Heart left ventricle (tissue), 16 donors: Measurements from ENCODE around the gene AMIGO2. TPM values are rescaled to one million over a fixed set of nuclear protein-coding genes. Genes with fewer than 3 reads are reported as not detected.

Experiments
- ATAC-seq, 4 donors: fragments of 200-7000 bp; cut with Tn5 transposase; one replicate each; pipeline ENCODE4 v1.9.1; 2020 to 2022; ENCODE audit warnings: moderate library complexity in 4 of 4, mild to moderate bottlenecking in 3 of 4, moderate number of reproducible peaks in 1 of 4
- DNase-seq, 5 donors: peaks; one replicate each; pipeline ENCODE4 v3.0.0-alpha.2; 2020
- H3K27ac ChIP-seq, 12 donors: fragments of 200-600 bp; sonication (generic) in 4 of 12; one replicate each; pipeline versions ENCODE4 v1.5.0 to v1.8.0; 2016 to 2022; ENCODE audit warnings: mild to moderate bottlenecking in 2 of 12
- H3K27me3 ChIP-seq, 9 donors: fragments of 200-600 bp; sonication (generic) in 2 of 9; one replicate each; pipeline versions ENCODE4 v1.5.1 to v1.8.0; 2016 to 2022; ENCODE audit warnings: mild to moderate bottlenecking in 3 of 9
- H3K36me3 ChIP-seq, 9 donors: fragments of 200-600 bp; sonication (generic) in 2 of 9; one replicate each; pipeline versions ENCODE4 v1.5.0 to v1.8.0; 2018 to 2022; ENCODE audit warnings: mild to moderate bottlenecking in 2 of 9
- H3K4me1 ChIP-seq, 12 donors: fragments of 200-600 bp; sonication (generic) in 4 of 12; one replicate each; pipeline versions ENCODE4 v1.5.0 to v1.8.0; 2016 to 2022; ENCODE audit warnings: mild to moderate bottlenecking in 3 of 12
- H3K4me3 ChIP-seq, 12 donors: fragments of 200-600 bp; sonication (generic) in 4 of 12; one replicate each; pipeline versions ENCODE4 v1.5.0 to v1.8.0; 2017 to 2022; ENCODE audit warnings: mild to moderate bottlenecking in 9 of 12, moderate library complexity in 4 of 12
- H3K9me3 ChIP-seq, 12 donors: fragments of 200-600 bp; sonication (generic) in 4 of 12; one replicate each; pipeline versions ENCODE4 v1.5.0 to v1.8.0; 2016 to 2022; ENCODE audit warnings: mild to moderate bottlenecking in 1 of 12
- CTCF ChIP-seq, 12 donors: fragments of 200-600 bp; sonication (generic) in 4 of 12; IDR thresholded peaks; one replicate each; pipeline versions ENCODE4 v1.5.0 to v1.8.0; 2018 to 2022; ENCODE audit warnings: antibody characterized with exemption in 12 of 12, mild to moderate bottlenecking in 5 of 12
- POLR2A ChIP-seq, 2 donors: fragments of 450-650 bp; IDR thresholded peaks; one replicate each; pipeline ENCODE4 v1.6.1; 2017; ENCODE audit warnings: antibody characterized with exemption in 2 of 2, mild to moderate bottlenecking in 2 of 2, moderate library complexity in 2 of 2
- WGBS, 4 donors: extraction: QIAGEN DNeasy Blood & Tissue Kit in 2 of 4; methylation state at CpG; one replicate each; pipeline versions ENCODE4 v1.1.5 to v1.1.7; 2013 to 2018; 5-methylcytosine and 5-hydroxymethylcytosine counted together
- intact Hi-C, 10 donors: fragments of 100-400 bp; cut with DNase I; formaldehyde crosslinking; loops; one replicate each; pipeline versions ENCODE4 v1.11.1 to v1.14.2; 2022
- polyA plus RNA-seq, 2 donors: library from polyadenylated mRNA; stranded (reverse); fragments of 200-250 nt; gene quantifications; one replicate each; pipeline ENCODE4 v1.2.3, GENCODE V29; 2013
- total RNA-seq, 9 donors: library from RNA; depleted of rRNA in 2 of 9; stranded (reverse); fragments of >200 nt in 2 of 9; fragmentation: NEBNext Ultra II Directional in 3 of 9; extraction: Animal tissue kit (Norgen Biotek cat#: 25700) in 3 of 9; gene quantifications; one replicate each; pipeline versions ENCODE4 v1.1.0 to v1.2.4, GENCODE V29; 2016 to 2023
- donor health status: ischemic (EF 13 %, LVEDD 7.1; RV severe dilation, severe dysfunction).
- donor health status: healthy with polysubstance abuse.
- donor health status: DM: no; HTN: yes; CAD: no.
- donor health status: DM: no; HTN: no; CAD: no.
- donor health status: ischemic (EF 25% LVEDD 6.9; RV normal size, moderate dysfunction).
- donor health status: ischemic (EF 25% LVEDD 5.7; RV mildly dilated, moderate dysfunction).
- donor health status: healthy.
- donor health status: DM: yes; HTN: yes; CAD: no.
- donor health status: ischemic (EF 35%, LVEDD 5.7; RV mildly dilated, moderate dysfunction).
- donor health status: nonischemic (EF 11% LVEDD 7.7; RV severe dilation, severe dysfunction).
- donor health status: DM: yes; HTN: yes; CAD: no.
- donor health status: PGD.
- donor health status: ischemic (EF 29% LVEDD 5.4; RV normal size, mild dysfunction).
- donor health status: nonischemic (EF 23%, LVEDD 6.1; RV moderate dilation, normal function).

The AMIGO2 gene
- total and polyA plus RNA-seq, 11 donors: 0.77 to 3.0 (median 1.5) TPM

GRCh38 chr12:47080725-47081502 is 1.2 kb upstream of the AMIGO2 start:
- DNase-seq: peak; percentile 35 to 81 (median 67)
- Histone ChIP-seq H3K9me3 (no peaks in the 10 kb centered on the region), H3K4me3 (peak overlapping the region; percentile 52 to 92 (median 74)), H3K36me3 (no peaks in the 10 kb centered on the region), H3K27me3 (peaks cover 0 to 15% (median 0%) of the 10 kb centered on the region in 9 donors), H3K27ac (peak overlapping the region; percentile 74 to 95 (median 88)), H3K4me1 (peaks cover 0 to 72% (median 21%) of the 10 kb centered on the region in 12 donors)
- WGBS, 4 donors: 21 to 28% (median 24%) methylated on average over 26 of the region's 26 CpGs
- intact Hi-C loops: loop anchor here in 2 of 10 donors (5.0 kb wide), 2 partner anchors 236 to 321 kb away; no protein-coding TSS in a partner anchor
- peak; percentile 43 to 61 (median 52) for ATAC-seq
- no peak for TF ChIP-seq CTCF (IDR thresholded peaks at IDR 0.05)
- no peak for TF ChIP-seq POLR2A (IDR thresholded peaks at IDR 0.05)

GRCh38 chr12:47079981-47080724 is 394 bp upstream of the AMIGO2 start:
- TF ChIP-seq POLR2A (IDR thresholded peaks at IDR 0.05): no peak
- peaks cover 0 to 64% (median 15%) of the 10 kb centered on the region in 12 donors for H3K4me1 ChIP-seq
- intact Hi-C loops: loop anchor here in 5 of 10 donors (5.0 to 10.0 kb wide), 7 partner anchors 145 to 322 kb away; no protein-coding TSS in a partner anchor

DNA sequence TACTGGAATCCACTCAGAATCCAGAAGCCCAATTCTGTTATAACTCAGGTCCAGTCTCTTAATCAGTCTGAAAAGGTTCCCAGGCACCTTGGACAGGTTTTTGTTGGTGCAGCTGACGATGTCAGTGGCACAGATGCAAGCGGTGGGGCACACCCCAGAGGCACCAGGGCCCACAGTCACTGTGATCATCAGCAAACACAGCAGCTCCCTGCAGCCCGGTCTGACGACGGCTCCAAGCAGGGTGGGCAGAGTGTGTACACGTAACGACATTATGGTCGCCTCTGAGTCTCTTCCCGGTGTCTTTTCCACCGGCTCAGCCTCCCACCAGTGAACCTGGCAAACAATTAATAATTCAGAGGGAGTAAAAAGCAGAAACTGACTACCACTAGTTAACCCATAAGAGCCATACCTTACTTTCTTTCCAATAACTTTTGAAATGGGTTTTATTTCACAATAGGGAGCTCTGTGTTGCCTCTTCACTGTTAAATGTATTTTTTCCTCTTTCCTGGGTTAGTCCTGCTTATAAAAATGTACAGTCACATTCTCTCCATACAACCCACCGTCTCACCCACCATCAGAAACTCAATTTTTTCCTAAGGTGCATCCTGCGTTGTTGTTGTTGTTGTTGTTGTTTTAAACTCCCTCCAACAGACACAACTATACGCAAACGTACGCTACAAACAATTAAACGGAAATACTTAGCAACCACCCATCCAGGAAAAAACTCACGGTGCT is 859 bp downstream of the AMIGO2 start:
- no peaks in the 10 kb centered on the region for H3K9me3 ChIP-seq
- ATAC-seq (peak in 2 of 4 donors; percentile 21 to 31), DNase-seq (peak in 2 of 5 donors; percentile 25 to 27)
- peaks cover 0 to 52% (median 13%) of the 10 kb centered on the region in 12 donors for H3K4me1 ChIP-seq
- no peaks in the 10 kb centered on the region for H3K36me3 ChIP-seq
- no peak for TF ChIP-seq CTCF (IDR thresholded peaks at IDR 0.05)
- no peak for TF ChIP-seq POLR2A (IDR thresholded peaks at IDR 0.05)
- H3K27me3 ChIP-seq: peaks cover 0 to 26% (median 0%) of the 10 kb centered on the region in 9 donors
- intact Hi-C loops: loop anchor here in 5 of 10 donors (5.0 to 10.0 kb wide), 5 partner anchors 146 to 316 kb away; no protein-coding TSS in a partner anchor
- 2 to 6% (median 5%) methylated on average over 15 to 17 of the region's 17 CpGs for WGBS, 4 donors
- peak overlapping the region; percentile 74 to 95 (median 88) for H3K27ac ChIP-seq
- H3K4me3 ChIP-seq: peak overlapping the region; percentile 52 to 92 (median 74)

More at GRCh38 chr12:47079981-47080724, 394 bp upstream of the AMIGO2 start:
- Histone ChIP-seq H3K36me3 (no peaks in the 10 kb centered on the region), H3K9me3 (no peaks in the 10 kb centered on the region), H3K27me3 (peaks cover 0 to 20% (median 0%) of the 10 kb centered on the region in 9 donors), H3K27ac (peak overlapping the region; percentile 74 to 95 (median 88)), H3K4me3 (peak overlapping the region; percentile 52 to 92 (median 74))
- DNase-seq (peak; percentile 58 to 72 (median 69)), ATAC-seq (peak; percentile 27 to 85 (median 65))
- WGBS, 4 donors: 0 to 1% (median 1%) methylated on average over 37 to 49 of the region's 49 CpGs

- intact Hi-C loops: loop anchor here in 5 of 10 donors (5.0 to 10.0 kb wide), 5 partner anchors 147 to 317 kb away; no protein-coding TSS in a partner anchor
- Histone ChIP-seq H3K27ac (peak overlapping the region in 1 of 12 donors; percentile 95), H3K4me1 (peaks cover 0 to 45% (median 11%) of the 10 kb centered on the region in 12 donors), H3K4me3 (peak overlapping the region in 5 of 12 donors; percentile 52 to 92 (median 74)), H3K36me3 (no peaks in the 10 kb centered on the region), H3K27me3 (peaks cover 0 to 31% (median 0%) of the 10 kb centered on the region in 9 donors), H3K9me3 (no peaks in the 10 kb centered on the region)
- ATAC-seq (no peak), DNase-seq (no peak)
- 93 to 97% (median 96%) methylated on average over 8 of the region's 8 CpGs for WGBS, 4 donors
- no peak for TF ChIP-seq POLR2A (IDR thresholded peaks at IDR 0.05)
Observed at GRCh38 chr12:47078086-47078395, 1.7 kb downstream of the AMIGO2 start.
